ENCODE results near the gene FBN1. TPM values are rescaled to one million over a fixed set of nuclear protein-coding genes. Genes with fewer than 3 reads are reported as not detected.

Gene FBN1
- total RNA-seq, 1 donor from 2014 or later: 0.62 TPM

DNA sequence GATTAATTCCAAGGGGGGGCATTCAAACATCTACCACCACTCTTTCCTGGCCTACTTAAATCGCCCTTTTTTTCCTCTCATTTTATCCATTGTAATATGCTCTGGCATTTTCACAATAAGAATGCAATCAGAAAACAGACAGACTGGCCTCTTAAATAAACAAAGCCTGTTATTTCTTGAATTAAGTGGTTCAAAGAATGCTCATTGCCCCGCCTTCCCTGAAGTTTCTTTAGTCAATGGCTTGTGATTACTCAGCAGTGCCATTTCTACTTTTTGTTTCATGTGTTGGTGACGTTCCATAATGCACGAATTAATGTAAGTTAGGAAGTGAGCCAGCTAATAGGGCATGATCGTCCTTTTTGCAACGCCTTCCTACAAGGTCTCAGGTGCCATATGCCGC, 68.0 kb downstream of the FBN1 start:
- intact Hi-C loops (cut with micrococcal nuclease): no loop called here
- TF ChIP-seq, protein P1, sequence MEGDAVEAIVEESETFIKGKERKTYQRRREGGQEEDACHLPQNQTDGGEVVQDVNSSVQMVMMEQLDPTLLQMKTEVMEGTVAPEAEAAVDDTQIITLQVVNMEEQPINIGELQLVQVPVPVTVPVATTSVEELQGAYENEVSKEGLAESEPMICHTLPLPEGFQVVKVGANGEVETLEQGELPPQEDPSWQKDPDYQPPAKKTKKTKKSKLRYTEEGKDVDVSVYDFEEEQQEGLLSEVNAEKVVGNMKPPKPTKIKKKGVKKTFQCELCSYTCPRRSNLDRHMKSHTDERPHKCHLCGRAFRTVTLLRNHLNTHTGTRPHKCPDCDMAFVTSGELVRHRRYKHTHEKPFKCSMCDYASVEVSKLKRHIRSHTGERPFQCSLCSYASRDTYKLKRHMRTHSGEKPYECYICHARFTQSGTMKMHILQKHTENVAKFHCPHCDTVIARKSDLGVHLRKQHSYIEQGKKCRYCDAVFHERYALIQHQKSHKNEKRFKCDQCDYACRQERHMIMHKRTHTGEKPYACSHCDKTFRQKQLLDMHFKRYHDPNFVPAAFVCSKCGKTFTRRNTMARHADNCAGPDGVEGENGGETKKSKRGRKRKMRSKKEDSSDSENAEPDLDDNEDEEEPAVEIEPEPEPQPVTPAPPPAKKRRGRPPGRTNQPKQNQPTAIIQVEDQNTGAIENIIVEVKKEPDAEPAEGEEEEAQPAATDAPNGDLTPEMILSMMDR (IDR thresholded peaks at IDR 0.05): no peak
- no peaks in the 10 kb centered on the region for H3K9me3 Mint-ChIP-seq
- H3K27me3 Mint-ChIP-seq: no peaks in the 10 kb centered on the region
- CTCF ChIA-PET: no interaction called here
- H3K4me3 Mint-ChIP-seq: no peak overlapping the region
- no peaks in the 10 kb centered on the region for H3K4me1 Mint-ChIP-seq
- POLR2A ChIA-PET: no interaction called here
- DNase-seq (no peak), ATAC-seq (ENCODE audit: low read depth) (no peak)
- no peak overlapping the region for H3K27ac Mint-ChIP-seq
- H3K36me3 Mint-ChIP-seq (ENCODE audit: low read depth): no peaks in the 10 kb centered on the region

DNA sequence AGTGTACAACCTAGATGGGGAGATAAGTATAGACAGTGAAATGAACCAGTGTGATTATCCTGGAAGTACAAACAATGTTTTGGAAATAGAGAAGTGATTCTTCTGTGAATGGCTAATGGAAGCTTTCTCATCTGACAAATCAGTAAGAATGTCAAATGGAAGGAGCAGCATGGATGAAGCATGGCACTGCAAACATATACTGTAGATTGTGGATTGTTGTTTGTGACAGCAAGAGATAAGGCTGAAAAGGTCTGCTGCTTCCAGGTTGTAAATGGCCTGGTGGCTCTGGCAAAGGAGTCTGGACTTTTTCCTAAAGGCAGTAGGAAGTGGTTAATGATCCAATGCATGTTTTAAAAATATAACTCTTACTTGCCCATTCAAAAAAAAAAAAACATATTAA, 71.3 kb downstream of the FBN1 start:
- H3K9me3 Mint-ChIP-seq: no peaks in the 10 kb centered on the region
- H3K4me1 Mint-ChIP-seq: no peaks in the 10 kb centered on the region
- DNase-seq (no peak), ATAC-seq (ENCODE audit: low read depth) (no peak)
- CTCF ChIA-PET: no interaction called here
- POLR2A ChIA-PET: no interaction called here
- no peaks in the 10 kb centered on the region for H3K27me3 Mint-ChIP-seq
- TF ChIP-seq, protein P1 (IDR thresholded peaks at IDR 0.05): no peak
- intact Hi-C loops (cut with micrococcal nuclease): no loop called here
- no peaks in the 10 kb centered on the region for H3K36me3 Mint-ChIP-seq (ENCODE audit: low read depth)
- H3K27ac Mint-ChIP-seq: no peak overlapping the region
- no peak overlapping the region for H3K4me3 Mint-ChIP-seq

DNA sequence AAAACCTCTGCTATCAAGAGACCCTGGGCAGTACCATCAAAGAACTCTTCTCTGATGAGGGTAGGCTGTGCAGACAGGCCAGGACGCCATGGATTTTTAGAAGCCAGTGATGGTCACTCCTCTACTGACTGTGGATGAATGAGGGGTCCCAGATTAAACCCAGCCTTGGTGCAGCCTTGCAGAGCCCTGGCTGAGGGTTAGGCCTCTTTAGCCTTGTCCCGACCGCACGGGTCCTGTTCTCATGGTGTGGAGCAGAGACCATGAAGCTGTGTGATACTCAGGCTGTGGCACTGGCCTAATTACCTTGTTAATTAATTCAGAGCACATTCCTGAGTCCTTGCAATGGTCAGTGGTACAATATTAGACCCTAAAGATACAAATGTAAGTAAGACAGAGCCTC, 71.7 kb downstream of the FBN1 start:
- Mint-ChIP-seq H3K4me3 (no peak overlapping the region), H3K27me3 (no peaks in the 10 kb centered on the region), H3K4me1 (no peaks in the 10 kb centered on the region), H3K9me3 (no peaks in the 10 kb centered on the region), H3K27ac (no peak overlapping the region), H3K36me3 (ENCODE audit: low read depth) (no peaks in the 10 kb centered on the region)
- TF ChIP-seq, protein P1 (IDR thresholded peaks at IDR 0.05): no peak
- no peak for DNase-seq
- ATAC-seq (ENCODE audit: low read depth): no peak
- CTCF ChIA-PET: no interaction called here
- intact Hi-C loops (cut with micrococcal nuclease): no loop called here
- POLR2A ChIA-PET: no interaction called here

DNA sequence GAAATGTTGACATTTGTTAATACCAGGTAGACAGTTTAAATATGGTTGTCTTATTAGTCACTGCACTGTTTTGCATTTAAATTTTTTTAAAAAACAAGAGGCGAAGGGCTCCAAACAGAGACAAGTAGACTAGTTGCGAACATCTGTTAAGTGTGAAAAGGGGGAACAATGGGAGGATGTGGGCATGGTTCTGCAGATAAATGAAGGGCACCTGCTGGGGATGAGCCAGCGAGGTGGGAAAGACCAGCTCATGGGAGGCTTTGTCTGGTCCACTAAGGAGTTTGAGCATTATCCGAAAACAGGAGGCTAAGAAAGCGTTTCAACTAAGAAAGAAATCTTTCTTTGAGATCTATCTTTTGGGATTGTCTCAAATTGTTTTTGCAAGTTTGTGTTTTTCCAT, 72.7 kb downstream of the FBN1 start:
- POLR2A ChIA-PET: no interaction called here
- intact Hi-C loops (cut with micrococcal nuclease): no loop called here
- Mint-ChIP-seq H3K27ac (no peak overlapping the region), H3K4me1 (no peaks in the 10 kb centered on the region), H3K9me3 (no peaks in the 10 kb centered on the region), H3K4me3 (no peak overlapping the region), H3K36me3 (ENCODE audit: low read depth) (no peaks in the 10 kb centered on the region), H3K27me3 (no peaks in the 10 kb centered on the region)
- CTCF ChIA-PET: no interaction called here
- ATAC-seq (ENCODE audit: low read depth): no peak
- TF ChIP-seq, protein P1 (IDR thresholded peaks at IDR 0.05): no peak
- no peak for DNase-seq

DNA sequence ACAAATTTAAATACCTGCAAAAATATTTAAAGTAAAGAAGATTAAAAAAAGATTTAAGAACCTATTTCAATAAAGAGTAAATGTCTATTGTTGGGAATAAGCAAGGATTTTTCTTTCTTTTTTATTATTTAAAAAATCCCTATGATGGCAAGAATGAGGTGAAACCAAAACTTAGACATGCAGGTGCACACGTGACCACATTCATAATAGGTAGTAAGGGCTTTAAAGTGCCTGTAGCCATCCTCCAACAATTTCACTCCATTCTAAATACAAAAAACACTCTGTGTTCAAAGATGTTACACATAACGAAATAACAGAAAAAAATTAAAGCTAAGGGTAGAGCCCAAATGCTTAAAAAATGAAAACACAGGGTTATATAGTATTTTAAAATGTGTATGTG, 74.0 kb downstream of the FBN1 start:
- ATAC-seq (ENCODE audit: low read depth) (no peak), DNase-seq (no peak)
- H3K27me3 Mint-ChIP-seq: no peaks in the 10 kb centered on the region
- no peak overlapping the region for H3K27ac Mint-ChIP-seq
- ChIA-PET POLR2A (no interaction called here), CTCF (no interaction called here)
- TF ChIP-seq, protein P1 (IDR thresholded peaks at IDR 0.05): no peak
- no peak overlapping the region for H3K4me3 Mint-ChIP-seq
- no peaks in the 10 kb centered on the region for H3K9me3 Mint-ChIP-seq
- H3K4me1 Mint-ChIP-seq: no peaks in the 10 kb centered on the region
- no peaks in the 10 kb centered on the region for H3K36me3 Mint-ChIP-seq (ENCODE audit: low read depth)
- intact Hi-C loops (cut with micrococcal nuclease): no loop called here
